Panc1 (cell line): ENCODE measurements around the gene NRP2.

ENCODE experiments used
- CTCF ChIP-seq: fragments of 450-650 bp; IDR thresholded peaks from 2 replicates; pipeline ENCODE4 v1.5.1; 2017; ENCODE audit warnings: mild to moderate bottlenecking
- REST ChIP-seq, 2 experiments: IDR thresholded peaks; 2 replicates each; pipeline ENCODE4 v1.6.1; 2011 to 2012; ENCODE audit warnings: low read depth in 2 of 2, control low read depth in 1 of 2, low read length in 1 of 2, mild to moderate bottlenecking in 1 of 2, moderate library complexity in 1 of 2; ENCODE audit not compliant: insufficient read depth in 1 of 2
- SIN3A ChIP-seq: IDR thresholded peaks from 2 replicates; pipeline ENCODE4 v1.6.1; 2012; ENCODE audit warnings: low read depth, mild to moderate bottlenecking, low read length, moderate library complexity, borderline replicate concordance; ENCODE audit not compliant: insufficient read depth

DNA sequence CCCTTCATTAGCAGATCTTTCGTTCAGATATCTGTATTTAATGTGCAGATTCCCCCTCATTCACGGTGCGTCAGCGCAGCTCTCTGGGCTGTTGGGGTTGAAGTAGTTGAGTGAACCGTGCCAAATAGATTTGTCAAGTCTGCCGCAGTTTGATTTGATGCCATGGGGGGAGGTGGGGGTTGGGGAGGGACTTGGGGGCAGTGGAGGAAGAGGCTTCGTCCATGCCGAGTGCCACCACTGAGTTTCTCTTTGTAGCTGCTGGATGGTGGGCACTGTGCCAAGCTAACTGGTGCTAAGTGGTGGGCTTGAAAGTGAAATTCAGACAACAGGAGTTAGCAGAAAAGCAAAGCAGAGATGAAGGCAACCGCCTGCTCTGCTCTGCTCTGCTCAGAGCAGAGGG is 47.9 kb downstream of the NRP2 start:
- TF ChIP-seq CTCF (no peak), SIN3A (no peak), REST (IDR thresholded peaks at IDR 0.05; ENCODE audit: insufficient read depth in 1 of 2, low read depth in 2 of 2, low read length in 1 of 2) (no peak)
